Activated T-helper 1 cell treated with anti-CD3 and anti-CD28 coated beads, Interleukin-12 subunit alpha, Interleukin-12 subunit beta, Interleukin-2, Interleukin-4 antibody, amounts not matched to agents 30 ng/mL and 10 ng/mL and 1 ng/mL, durations not matched to agents 14 hours and 24 hours and 36 hours (primary cell): ENCODE measurements around the gene ZNF804A. TPM values are rescaled to one million over a fixed set of nuclear protein-coding genes. Genes with fewer than 3 reads are reported as not detected.
"Not testable (repeated sequence)": the region's sequence is repeated elsewhere in the genome, so short reads cannot be mapped to it uniquely, and the experiment has no call there.

Experiments
- DNase-seq: peaks from one replicate; pipeline ENCODE4 v3.0.0; 2021; ENCODE audit warnings: low spot score
- H3K27ac Mint-ChIP-seq: one replicate; pipeline ENCODE4 v1.8.0; 2021; ENCODE audit warnings: mild to moderate bottlenecking, mixed read lengths
- H3K27me3 Mint-ChIP-seq: one replicate; pipeline ENCODE4 v1.8.0; 2022; ENCODE audit warnings: mild to moderate bottlenecking, moderate library complexity, mixed read lengths; ENCODE audit not compliant: insufficient read depth
- H3K36me3 Mint-ChIP-seq: one replicate; pipeline ENCODE4 v1.8.0; 2021; ENCODE audit warnings: low read depth, mixed read lengths
- H3K4me1 Mint-ChIP-seq: one replicate; pipeline ENCODE4 v1.8.0; 2021; ENCODE audit warnings: low read depth, mixed read lengths
- H3K4me3 Mint-ChIP-seq: one replicate; pipeline ENCODE4 v1.8.0; 2021; ENCODE audit warnings: mild to moderate bottlenecking, moderate library complexity, mixed read lengths
- H3K9me3 Mint-ChIP-seq: one replicate; pipeline ENCODE4 v1.8.0; 2021; ENCODE audit warnings: mixed read lengths
- intact Hi-C: fragments of 100-400 bp; cut with micrococcal nuclease; formaldehyde crosslinking; loops from one replicate; pipeline ENCODE4 v1.15.1; 2024
- total RNA-seq: library from RNA; stranded (reverse); gene quantifications from 2 replicates; pipeline ENCODE4 v1.2.3, GENCODE V29; 2022

The ZNF804A gene
- total RNA-seq, 1 donor from 2014 or later, result not detected

- H3K27ac Mint-ChIP-seq, H3K27me3 Mint-ChIP-seq, H3K36me3 Mint-ChIP-seq, intact Hi-C loops, DNase-seq, H3K4me3 Mint-ChIP-seq, H3K4me1 Mint-ChIP-seq: not testable (repeated sequence)
- H3K9me3 Mint-ChIP-seq, result peaks cover 19% of the 10 kb centered on the region
These were observed 288.3 kb downstream of the ZNF804A start for GRCh38 chr2:184886585-184886984.

GRCh38 chr2:184890311-184890710 is 292.0 kb downstream of the ZNF804A start:
- H3K36me3 Mint-ChIP-seq, result no peaks in the 10 kb centered on the region
- intact Hi-C loops, result no loop called here
- H3K4me1 Mint-ChIP-seq, result peaks cover 4% of the 10 kb centered on the region
- no peaks in the 10 kb centered on the region for H3K27me3 Mint-ChIP-seq
- peaks cover 16% of the 10 kb centered on the region for H3K9me3 Mint-ChIP-seq
- DNase-seq, result no peak
- no peak overlapping the region for H3K4me3 Mint-ChIP-seq
- H3K27ac Mint-ChIP-seq, result no peak overlapping the region

GRCh38 chr2:184904991-184905390 is 306.7 kb downstream of the ZNF804A start:
- Mint-ChIP-seq H3K36me3 (no peaks in the 10 kb centered on the region), H3K27me3 (no peaks in the 10 kb centered on the region), H3K27ac (no peak overlapping the region), H3K9me3 (no peaks in the 10 kb centered on the region), H3K4me1 (no peaks in the 10 kb centered on the region), H3K4me3 (no peak overlapping the region)
- intact Hi-C loops, result no loop called here
- DNase-seq, result no peak

GRCh38 chr2:184906160-184906559 is 307.8 kb downstream of the ZNF804A start:
- Mint-ChIP-seq H3K9me3 (no peaks in the 10 kb centered on the region), H3K4me3 (no peak overlapping the region), H3K27me3 (no peaks in the 10 kb centered on the region), H3K36me3 (no peaks in the 10 kb centered on the region), H3K4me1 (no peaks in the 10 kb centered on the region), H3K27ac (no peak overlapping the region)
- no peak for DNase-seq
- intact Hi-C loops, result no loop called here

GRCh38 chr2:184906709-184907108 is 308.4 kb downstream of the ZNF804A start:
- H3K36me3 Mint-ChIP-seq, result no peaks in the 10 kb centered on the region
- DNase-seq, result no peak
- no peaks in the 10 kb centered on the region for H3K9me3 Mint-ChIP-seq
- H3K4me3 Mint-ChIP-seq, result no peak overlapping the region
- H3K4me1 Mint-ChIP-seq, result no peaks in the 10 kb centered on the region
- intact Hi-C loops, result no loop called here
- no peak overlapping the region for H3K27ac Mint-ChIP-seq
- H3K27me3 Mint-ChIP-seq, result no peaks in the 10 kb centered on the region

- no peak overlapping the region for H3K4me3 Mint-ChIP-seq
- H3K27me3 Mint-ChIP-seq, result no peaks in the 10 kb centered on the region
- H3K36me3 Mint-ChIP-seq, result no peaks in the 10 kb centered on the region
- no peaks in the 10 kb centered on the region for H3K4me1 Mint-ChIP-seq
- intact Hi-C loops, result no loop called here
- no peak for DNase-seq
- H3K27ac Mint-ChIP-seq, result no peak overlapping the region
- H3K9me3 Mint-ChIP-seq, result no peaks in the 10 kb centered on the region
These were observed 310.6 kb downstream of the ZNF804A start for GRCh38 chr2:184908966-184909365.

- intact Hi-C loops, result no loop called here
- Mint-ChIP-seq H3K9me3 (peaks cover 4% of the 10 kb centered on the region), H3K4me3 (no peak overlapping the region), H3K36me3 (no peaks in the 10 kb centered on the region), H3K27me3 (no peaks in the 10 kb centered on the region), H3K27ac (no peak overlapping the region), H3K4me1 (no peaks in the 10 kb centered on the region)
- no peak for DNase-seq
These were observed 322.2 kb downstream of the ZNF804A start for GRCh38 chr2:184920451-184920965.

- Mint-ChIP-seq H3K4me3 (no peak overlapping the region), H3K36me3 (no peaks in the 10 kb centered on the region), H3K27me3 (no peaks in the 10 kb centered on the region), H3K9me3 (peaks cover 10% of the 10 kb centered on the region), H3K27ac (no peak overlapping the region), H3K4me1 (no peaks in the 10 kb centered on the region)
- intact Hi-C loops, result no loop called here
- DNase-seq, result no peak
These were observed 323.3 kb downstream of the ZNF804A start for GRCh38 chr2:184921676-184922075.

- Mint-ChIP-seq H3K27me3 (no peaks in the 10 kb centered on the region), H3K4me3 (no peak overlapping the region), H3K4me1 (no peaks in the 10 kb centered on the region), H3K36me3 (no peaks in the 10 kb centered on the region), H3K9me3 (peaks cover 14% of the 10 kb centered on the region), H3K27ac (no peak overlapping the region)
- no peak for DNase-seq
- intact Hi-C loops, result no loop called here
These were observed 325.4 kb downstream of the ZNF804A start for GRCh38 chr2:184923751-184924150.

- Mint-ChIP-seq H3K4me1 (no peaks in the 10 kb centered on the region), H3K9me3 (peaks cover 14% of the 10 kb centered on the region), H3K27ac (no peak overlapping the region), H3K27me3 (no peaks in the 10 kb centered on the region), H3K36me3 (no peaks in the 10 kb centered on the region), H3K4me3 (no peak overlapping the region)
- no peak for DNase-seq
- intact Hi-C loops, result no loop called here
These were observed 328.7 kb downstream of the ZNF804A start for GRCh38 chr2:184927040-184927439.

GRCh38 chr2:184936761-184937160 is 338.4 kb downstream of the ZNF804A start:
- Mint-ChIP-seq H3K4me1 (no peaks in the 10 kb centered on the region), H3K4me3 (no peak overlapping the region), H3K9me3 (peaks cover 5% of the 10 kb centered on the region), H3K27me3 (no peaks in the 10 kb centered on the region), H3K36me3 (no peaks in the 10 kb centered on the region), H3K27ac (no peak overlapping the region)
- intact Hi-C loops, result no loop called here
- no peak for DNase-seq

GRCh38 chr2:184938221-184938985 is 340.1 kb downstream of the ZNF804A start:
- intact Hi-C loops, result no loop called here
- no peak overlapping the region for H3K4me3 Mint-ChIP-seq
- no peak overlapping the region for H3K27ac Mint-ChIP-seq

GRCh38 chr2:184945326-184945725 is 347.0 kb downstream of the ZNF804A start:
- H3K4me3 Mint-ChIP-seq, result no peak overlapping the region
- H3K36me3 Mint-ChIP-seq, result no peaks in the 10 kb centered on the region

More at GRCh38 chr2:184938221-184938985, 340.1 kb downstream of the ZNF804A start:
- Mint-ChIP-seq H3K27me3 (no peaks in the 10 kb centered on the region), H3K36me3 (no peaks in the 10 kb centered on the region), H3K9me3 (peaks cover 10% of the 10 kb centered on the region), H3K4me1 (no peaks in the 10 kb centered on the region)
- DNase-seq, result no peak

More at GRCh38 chr2:184945326-184945725, 347.0 kb downstream of the ZNF804A start:
- no peak overlapping the region for H3K27ac Mint-ChIP-seq
- no peaks in the 10 kb centered on the region for H3K4me1 Mint-ChIP-seq
- H3K9me3 Mint-ChIP-seq, result peaks cover 5% of the 10 kb centered on the region
- no peak for DNase-seq
- intact Hi-C loops, result no loop called here
- no peaks in the 10 kb centered on the region for H3K27me3 Mint-ChIP-seq
